ENCODE measurements around the gene RNU5B-1. TPM values are rescaled to one million over a fixed set of nuclear protein-coding genes. Genes with fewer than 3 reads are reported as not detected.
"Not testable (repeated sequence)": the region's sequence is repeated elsewhere in the genome, so short reads cannot be mapped to it uniquely, and the experiment has no call there.

RNU5B-1 gene
- polyA plus RNA-seq, 1 of the 3 experiments (the other 2 are of a cell fraction): not detected

- H3K9me2 ChIP-seq; H3K79me2 ChIP-seq (ENCODE audit: insufficient read depth); POLR2A ChIA-PET; H3K4me3 ChIP-seq (ENCODE audit: low read depth in 2 of 2, low read length in 1 of 2); H3K4me2 ChIP-seq; H2AFZ ChIP-seq (ENCODE audit: low read depth); H3K27me3 ChIP-seq (ENCODE audit: insufficient read depth); H4K20me1 ChIP-seq (ENCODE audit: insufficient read depth); CTCF ChIA-PET; H3K9me3 ChIP-seq; H3F3A ChIP-seq (replicated peaks; ENCODE audit: insufficient read depth); DNase-seq; H3K27ac ChIP-seq (ENCODE audit: low read depth in 2 of 2, low read length in 1 of 2); H3K36me3 ChIP-seq (replicated peaks in 1 of 2; ENCODE audit: control insufficient read depth in 1 of 2, insufficient read depth in 2 of 2, low read length in 1 of 2); H3K9ac ChIP-seq: not testable (repeated sequence)
- 75% methylated on average over 8 of the region's 8 CpGs for WGBS (ENCODE audit: low lambda C conversion rate)
- H3K4me1 ChIP-seq (ENCODE audit: control insufficient read depth in 1 of 2, insufficient read depth in 2 of 2, low read depth in 1 of 2, low read length in 1 of 2): peaks cover 0 to 10% of the 10 kb centered on the region in 2 experiments; a peak in 1 of 4 replicates
Measured at GRCh38 chr15:65347756-65348155, 43.3 kb downstream of the RNU5B-1 start.

- Histone ChIP-seq H3K4me2 (no peak overlapping the region), H3K9ac (no peak overlapping the region), H2AFZ (ENCODE audit: low read depth) (no peak overlapping the region), H3K27me3 (ENCODE audit: insufficient read depth) (no peaks in the 10 kb centered on the region), H3K4me1 (ENCODE audit: control insufficient read depth in 1 of 2, insufficient read depth in 2 of 2, low read depth in 1 of 2, low read length in 1 of 2) (peaks cover 0 to 6% of the 10 kb centered on the region in 2 experiments; a peak in 1 of 4 replicates), H3K9me2 (no peaks in the 10 kb centered on the region), H3K27ac (ENCODE audit: low read depth in 2 of 2, low read length in 1 of 2) (no peak overlapping the region), H3F3A (replicated peaks; ENCODE audit: insufficient read depth) (no peaks in the 10 kb centered on the region), H3K9me3 (peaks cover 10% of the 10 kb centered on the region; the same call in 1 of the 2 replicates), H3K79me2 (ENCODE audit: insufficient read depth) (no peaks in the 10 kb centered on the region), H4K20me1 (ENCODE audit: insufficient read depth) (no peaks in the 10 kb centered on the region), H3K4me3 (ENCODE audit: low read depth in 2 of 2, low read length in 1 of 2) (no peak overlapping the region), H3K36me3 (replicated peaks in 1 of 2; ENCODE audit: control insufficient read depth in 1 of 2, insufficient read depth in 2 of 2, low read length in 1 of 2) (no peaks in the 10 kb centered on the region)
- CTCF ChIA-PET: interaction anchor here (2.5 kb wide), 1 partner anchor 36 kb away, joined by 12 read pairs; no protein-coding TSS in a partner anchor
- no peak for DNase-seq
- WGBS (ENCODE audit: low lambda C conversion rate): 59% methylated on average over 8 of the region's 8 CpGs
- TF ChIP-seq POLR2AphosphoS5 (IDR thresholded peaks at IDR 0.05; ENCODE audit: low read depth, low read length): no peak
- no peak for TF ChIP-seq TEAD4 (IDR thresholded peaks at IDR 0.05; ENCODE audit: borderline replicate concordance, insufficient read depth)
- no peak for TF ChIP-seq FOSL2 (IDR thresholded peaks at IDR 0.05; ENCODE audit: borderline replicate concordance, low read depth)
- no peak for TF ChIP-seq EP300 (IDR thresholded peaks at IDR 0.05; ENCODE audit: borderline replicate concordance in 1 of 2, low read depth in 1 of 2, low read length in 1 of 2)
- TF ChIP-seq ELF1 (IDR thresholded peaks at IDR 0.05): no peak
- no peak for TF ChIP-seq USF1 (IDR thresholded peaks at IDR 0.05; ENCODE audit: borderline replicate concordance, low read depth)
- TF ChIP-seq ZBTB33 (IDR thresholded peaks at IDR 0.05; ENCODE audit: borderline replicate concordance, low read depth): no peak
- TF ChIP-seq RAD21 (IDR thresholded peaks at IDR 0.05; ENCODE audit: low read length): no peak
- no peak for TF ChIP-seq RFX5 (IDR thresholded peaks at IDR 0.05; ENCODE audit: low read length)
- TF ChIP-seq FOXM1 (IDR thresholded peaks at IDR 0.05; ENCODE audit: low read depth): no peak
- TF ChIP-seq, protein P1, sequence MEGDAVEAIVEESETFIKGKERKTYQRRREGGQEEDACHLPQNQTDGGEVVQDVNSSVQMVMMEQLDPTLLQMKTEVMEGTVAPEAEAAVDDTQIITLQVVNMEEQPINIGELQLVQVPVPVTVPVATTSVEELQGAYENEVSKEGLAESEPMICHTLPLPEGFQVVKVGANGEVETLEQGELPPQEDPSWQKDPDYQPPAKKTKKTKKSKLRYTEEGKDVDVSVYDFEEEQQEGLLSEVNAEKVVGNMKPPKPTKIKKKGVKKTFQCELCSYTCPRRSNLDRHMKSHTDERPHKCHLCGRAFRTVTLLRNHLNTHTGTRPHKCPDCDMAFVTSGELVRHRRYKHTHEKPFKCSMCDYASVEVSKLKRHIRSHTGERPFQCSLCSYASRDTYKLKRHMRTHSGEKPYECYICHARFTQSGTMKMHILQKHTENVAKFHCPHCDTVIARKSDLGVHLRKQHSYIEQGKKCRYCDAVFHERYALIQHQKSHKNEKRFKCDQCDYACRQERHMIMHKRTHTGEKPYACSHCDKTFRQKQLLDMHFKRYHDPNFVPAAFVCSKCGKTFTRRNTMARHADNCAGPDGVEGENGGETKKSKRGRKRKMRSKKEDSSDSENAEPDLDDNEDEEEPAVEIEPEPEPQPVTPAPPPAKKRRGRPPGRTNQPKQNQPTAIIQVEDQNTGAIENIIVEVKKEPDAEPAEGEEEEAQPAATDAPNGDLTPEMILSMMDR (IDR thresholded peaks at IDR 0.05): no peak
- no peak for TF ChIP-seq CHD2 (IDR thresholded peaks at IDR 0.05; ENCODE audit: low read length, partially characterized antibody)
- no peak for TF ChIP-seq RCOR1 (IDR thresholded peaks at IDR 0.05; ENCODE audit: low read length)
- TF ChIP-seq GABPA (IDR thresholded peaks at IDR 0.05; ENCODE audit: low read depth): no peak
- TF ChIP-seq NRF1 (IDR thresholded peaks at IDR 0.05; ENCODE audit: low read depth, low read length): no peak
- TF ChIP-seq PBX3 (IDR thresholded peaks at IDR 0.05): no peak
- POLR2A ChIA-PET: no interaction called here
Measured at GRCh38 chr15:65349338-65349737, 44.9 kb downstream of the RNU5B-1 start.

- H3K4me3 ChIP-seq (ENCODE audit: low read depth in 2 of 2, low read length in 1 of 2); H3K9ac ChIP-seq; H3K4me2 ChIP-seq; H3K4me1 ChIP-seq (ENCODE audit: control insufficient read depth in 1 of 2, insufficient read depth in 2 of 2, low read depth in 1 of 2, low read length in 1 of 2); DNase-seq; H3K9me3 ChIP-seq; H2AFZ ChIP-seq (ENCODE audit: low read depth); H4K20me1 ChIP-seq (ENCODE audit: insufficient read depth); H3F3A ChIP-seq (replicated peaks; ENCODE audit: insufficient read depth); H3K36me3 ChIP-seq (replicated peaks in 1 of 2; ENCODE audit: control insufficient read depth in 1 of 2, insufficient read depth in 2 of 2, low read length in 1 of 2); H3K9me2 ChIP-seq; H3K27me3 ChIP-seq (ENCODE audit: insufficient read depth); H3K79me2 ChIP-seq (ENCODE audit: insufficient read depth); POLR2A ChIA-PET; H3K27ac ChIP-seq (ENCODE audit: low read depth in 2 of 2, low read length in 1 of 2): not testable (repeated sequence)
- CTCF ChIA-PET: interaction anchor here (1.1 kb wide), 1 partner anchor 33 kb away, joined by 4 read pairs; no protein-coding TSS in a partner anchor
- 6% methylated on average over 1 of the region's 1 CpG for WGBS (ENCODE audit: low lambda C conversion rate)
Measured at GRCh38 chr15:65351972-65352371, 47.5 kb downstream of the RNU5B-1 start.

Data from SK-N-SH (cell line).